ENCODE data around the gene SORCS3. TPM values are rescaled to one million over a fixed set of nuclear protein-coding genes. Genes with fewer than 3 reads are reported as not detected.

Gene SORCS3
- total RNA-seq, 1 experiment from 2014 or later = 0.18 TPM

DNA sequence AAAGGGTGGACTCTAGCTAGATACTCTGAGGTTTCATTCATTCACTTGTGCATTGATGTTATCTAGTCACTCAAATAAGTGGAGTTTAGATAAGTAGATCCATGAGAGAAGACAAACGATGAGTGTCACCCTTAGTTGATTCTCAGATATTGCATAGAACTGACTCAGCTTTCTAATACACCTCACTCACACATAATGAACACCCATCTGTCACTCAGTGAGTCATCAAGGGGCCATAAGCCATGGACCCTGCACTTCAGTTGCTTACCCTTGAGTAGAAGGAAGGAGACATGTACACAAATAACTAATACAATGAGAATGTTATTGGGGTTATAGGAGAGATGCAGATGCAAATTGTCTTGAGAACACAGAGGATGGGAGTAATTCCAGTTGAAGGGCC is 163.8 kb downstream of the SORCS3 start:
- H3K36me3 Mint-ChIP-seq (ENCODE audit: insufficient read depth, unreplicated experiment) = no peaks in the 10 kb centered on the region
- no peaks in the 10 kb centered on the region for H3K4me1 Mint-ChIP-seq (ENCODE audit: low read depth, unreplicated experiment)
- no peak for DNase-seq
- BruUV-seq (replicated peaks) = no TSS peak
- no peaks in the 10 kb centered on the region for H3K4me1 ChIP-seq
- TF ChIP-seq, protein P1, sequence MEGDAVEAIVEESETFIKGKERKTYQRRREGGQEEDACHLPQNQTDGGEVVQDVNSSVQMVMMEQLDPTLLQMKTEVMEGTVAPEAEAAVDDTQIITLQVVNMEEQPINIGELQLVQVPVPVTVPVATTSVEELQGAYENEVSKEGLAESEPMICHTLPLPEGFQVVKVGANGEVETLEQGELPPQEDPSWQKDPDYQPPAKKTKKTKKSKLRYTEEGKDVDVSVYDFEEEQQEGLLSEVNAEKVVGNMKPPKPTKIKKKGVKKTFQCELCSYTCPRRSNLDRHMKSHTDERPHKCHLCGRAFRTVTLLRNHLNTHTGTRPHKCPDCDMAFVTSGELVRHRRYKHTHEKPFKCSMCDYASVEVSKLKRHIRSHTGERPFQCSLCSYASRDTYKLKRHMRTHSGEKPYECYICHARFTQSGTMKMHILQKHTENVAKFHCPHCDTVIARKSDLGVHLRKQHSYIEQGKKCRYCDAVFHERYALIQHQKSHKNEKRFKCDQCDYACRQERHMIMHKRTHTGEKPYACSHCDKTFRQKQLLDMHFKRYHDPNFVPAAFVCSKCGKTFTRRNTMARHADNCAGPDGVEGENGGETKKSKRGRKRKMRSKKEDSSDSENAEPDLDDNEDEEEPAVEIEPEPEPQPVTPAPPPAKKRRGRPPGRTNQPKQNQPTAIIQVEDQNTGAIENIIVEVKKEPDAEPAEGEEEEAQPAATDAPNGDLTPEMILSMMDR (IDR thresholded peaks at IDR 0.05; ENCODE audit: insufficient read depth in 1 of 2, low read depth in 1 of 2, low read length in 1 of 2, severe bottlenecking in 1 of 2, unreplicated experiment in 1 of 2) = no peak
- CTCF ChIA-PET = no interaction called here
- H3K4me3 ChIP-seq (ENCODE audit: low read depth, low read length) = no peak overlapping the region
- H3K27ac Mint-ChIP-seq (ENCODE audit: unreplicated experiment) = no peak overlapping the region
- POLR2A ChIA-PET = no interaction called here
- no peak overlapping the region for H3K4me3 Mint-ChIP-seq (ENCODE audit: unreplicated experiment)
- H3K36me3 ChIP-seq (ENCODE audit: control insufficient read depth, insufficient read depth, low read length) = no peaks in the 10 kb centered on the region
- intact Hi-C loops (cut with micrococcal nuclease; ENCODE audit: unreplicated experiment) = no loop called here
- H3K27me3 ChIP-seq (replicated peaks; ENCODE audit: control insufficient read depth, insufficient read depth, low read length) = no peaks in the 10 kb centered on the region
- no peaks in the 10 kb centered on the region for H3K9me3 Mint-ChIP-seq (ENCODE audit: unreplicated experiment)
- H3K27me3 Mint-ChIP-seq (ENCODE audit: insufficient read depth, unreplicated experiment) = peaks cover 15% of the 10 kb centered on the region
- H3K9me3 ChIP-seq = no peaks in the 10 kb centered on the region

- Mint-ChIP-seq H3K9me3 (ENCODE audit: unreplicated experiment) (no peaks in the 10 kb centered on the region), H3K27ac (ENCODE audit: unreplicated experiment) (no peak overlapping the region), H3K36me3 (ENCODE audit: insufficient read depth, unreplicated experiment) (no peaks in the 10 kb centered on the region), H3K4me1 (ENCODE audit: low read depth, unreplicated experiment) (no peaks in the 10 kb centered on the region), H3K27me3 (ENCODE audit: insufficient read depth, unreplicated experiment) (peaks cover 17% of the 10 kb centered on the region), H3K4me3 (ENCODE audit: unreplicated experiment) (no peak overlapping the region)
- Histone ChIP-seq H3K4me1 (no peaks in the 10 kb centered on the region), H3K27me3 (replicated peaks; ENCODE audit: control insufficient read depth, insufficient read depth, low read length) (no peaks in the 10 kb centered on the region), H3K36me3 (ENCODE audit: control insufficient read depth, insufficient read depth, low read length) (no peaks in the 10 kb centered on the region), H3K9me3 (no peaks in the 10 kb centered on the region), H3K4me3 (ENCODE audit: low read depth, low read length) (no peak overlapping the region)
- TF ChIP-seq, protein P1 (IDR thresholded peaks at IDR 0.05; ENCODE audit: insufficient read depth in 1 of 2, low read depth in 1 of 2, low read length in 1 of 2, severe bottlenecking in 1 of 2, unreplicated experiment in 1 of 2) = no peak
- no peak for DNase-seq
- intact Hi-C loops (cut with micrococcal nuclease; ENCODE audit: unreplicated experiment) = no loop called here
- BruUV-seq (replicated peaks) = no TSS peak
- ChIA-PET CTCF (no interaction called here), POLR2A (no interaction called here)
These were observed 165.7 kb downstream of the SORCS3 start for GRCh38 chr10:104806801-104807200.

- peaks cover 14% of the 10 kb centered on the region for H3K27me3 Mint-ChIP-seq (ENCODE audit: insufficient read depth, unreplicated experiment)
- POLR2A ChIA-PET = no interaction called here
- H3K9me3 Mint-ChIP-seq (ENCODE audit: unreplicated experiment) = no peaks in the 10 kb centered on the region
- TF ChIP-seq, protein P1 (IDR thresholded peaks at IDR 0.05; ENCODE audit: insufficient read depth in 1 of 2, low read depth in 1 of 2, low read length in 1 of 2, severe bottlenecking in 1 of 2, unreplicated experiment in 1 of 2) = no peak
- H3K4me3 ChIP-seq (ENCODE audit: low read depth, low read length) = no peak overlapping the region
- H3K36me3 ChIP-seq (ENCODE audit: control insufficient read depth, insufficient read depth, low read length) = no peaks in the 10 kb centered on the region
- BruUV-seq (replicated peaks) = no TSS peak
- H3K36me3 Mint-ChIP-seq (ENCODE audit: insufficient read depth, unreplicated experiment) = no peaks in the 10 kb centered on the region
- H3K4me1 ChIP-seq = no peaks in the 10 kb centered on the region
- H3K27me3 ChIP-seq (replicated peaks; ENCODE audit: control insufficient read depth, insufficient read depth, low read length) = no peaks in the 10 kb centered on the region
- CTCF ChIA-PET = no interaction called here
- no peak overlapping the region for H3K4me3 Mint-ChIP-seq (ENCODE audit: unreplicated experiment)
- H3K9me3 ChIP-seq = no peaks in the 10 kb centered on the region
- H3K4me1 Mint-ChIP-seq (ENCODE audit: low read depth, unreplicated experiment) = no peaks in the 10 kb centered on the region
- H3K27ac Mint-ChIP-seq (ENCODE audit: unreplicated experiment) = no peak overlapping the region
- intact Hi-C loops (cut with micrococcal nuclease; ENCODE audit: unreplicated experiment) = no loop called here
- DNase-seq = no peak
These were observed 166.7 kb downstream of the SORCS3 start for GRCh38 chr10:104807581-104808310.

Data from Caco-2 (cell line).